ENCODE data around the gene ZNF608. TPM values are rescaled to one million over a fixed set of nuclear protein-coding genes. Genes with fewer than 3 reads are reported as not detected.

The ZNF608 gene
- total RNA-seq, 1 experiment from 2014 or later: 17.5 TPM

DNA sequence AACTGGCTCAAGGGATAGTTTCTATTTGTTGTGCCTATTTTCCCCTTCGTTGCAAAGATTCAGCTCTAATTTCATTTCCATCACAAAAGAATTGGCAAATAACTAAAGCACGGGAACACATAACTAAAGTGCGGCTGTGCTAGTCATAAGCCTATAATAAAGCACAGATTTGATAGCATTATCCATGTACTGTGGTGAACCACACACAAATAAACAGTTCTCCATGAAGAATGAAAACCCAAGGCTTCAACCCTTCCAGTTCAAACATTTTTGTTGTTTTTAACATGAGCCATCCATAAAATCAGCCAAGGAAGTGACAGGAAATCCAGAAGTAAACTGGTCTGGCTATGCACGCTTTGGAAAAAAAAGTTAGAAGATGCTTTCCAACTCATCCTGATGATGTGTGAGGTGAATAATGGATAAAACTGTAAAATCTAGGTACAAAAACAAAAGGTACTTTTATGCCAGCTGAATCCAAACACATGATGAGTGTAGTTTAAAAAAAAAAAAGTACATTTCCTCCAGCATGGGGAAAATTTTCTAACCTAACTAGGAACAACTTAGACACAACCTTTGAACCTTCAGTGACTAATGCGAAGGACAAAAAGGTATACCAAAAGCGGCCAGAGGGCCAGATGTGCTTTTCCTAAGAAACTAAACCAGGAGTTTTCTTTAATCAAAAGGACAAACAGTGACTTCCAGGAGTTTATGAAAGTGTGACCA is 10.2 kb downstream of the ZNF608 start:
- H3K4me1 Mint-ChIP-seq (ENCODE audit: low read depth, unreplicated experiment): peaks cover 63% of the 10 kb centered on the region
- H3K36me3 Mint-ChIP-seq (ENCODE audit: insufficient read depth, unreplicated experiment): no peaks in the 10 kb centered on the region
- H3K4me1 ChIP-seq: peaks cover 66% of the 10 kb centered on the region
- CTCF ChIA-PET: no interaction called here
- intact Hi-C loops (cut with micrococcal nuclease; ENCODE audit: unreplicated experiment): no loop called here
- BruUV-seq (replicated peaks): no TSS peak
- no peaks in the 10 kb centered on the region for H3K27me3 ChIP-seq (replicated peaks; ENCODE audit: control insufficient read depth, insufficient read depth, low read length)
- H3K27me3 Mint-ChIP-seq (ENCODE audit: insufficient read depth, unreplicated experiment): no peaks in the 10 kb centered on the region
- H3K4me3 ChIP-seq (ENCODE audit: low read depth, low read length): no peak overlapping the region
- peak overlapping the region; percentile 60 for H3K4me3 Mint-ChIP-seq (ENCODE audit: unreplicated experiment)
- H3K9me3 Mint-ChIP-seq (ENCODE audit: unreplicated experiment): no peaks in the 10 kb centered on the region
- H3K9me3 ChIP-seq: no peaks in the 10 kb centered on the region
- POLR2A ChIA-PET: interaction anchor here (1.5 kb wide), 1 partner anchor 12 kb away, joined by 4 read pairs; no protein-coding TSS in a partner anchor
- peak overlapping the region; percentile 78 for H3K27ac Mint-ChIP-seq (ENCODE audit: unreplicated experiment)
- no peaks in the 10 kb centered on the region for H3K36me3 ChIP-seq (ENCODE audit: control insufficient read depth, insufficient read depth, low read length)
- TF ChIP-seq CTCF (IDR thresholded peaks at IDR 0.05; ENCODE audit: insufficient read depth in 1 of 2, low read depth in 1 of 2, low read length in 1 of 2, severe bottlenecking in 1 of 2, unreplicated experiment in 1 of 2): no peak
- DNase-seq: no peak

DNA sequence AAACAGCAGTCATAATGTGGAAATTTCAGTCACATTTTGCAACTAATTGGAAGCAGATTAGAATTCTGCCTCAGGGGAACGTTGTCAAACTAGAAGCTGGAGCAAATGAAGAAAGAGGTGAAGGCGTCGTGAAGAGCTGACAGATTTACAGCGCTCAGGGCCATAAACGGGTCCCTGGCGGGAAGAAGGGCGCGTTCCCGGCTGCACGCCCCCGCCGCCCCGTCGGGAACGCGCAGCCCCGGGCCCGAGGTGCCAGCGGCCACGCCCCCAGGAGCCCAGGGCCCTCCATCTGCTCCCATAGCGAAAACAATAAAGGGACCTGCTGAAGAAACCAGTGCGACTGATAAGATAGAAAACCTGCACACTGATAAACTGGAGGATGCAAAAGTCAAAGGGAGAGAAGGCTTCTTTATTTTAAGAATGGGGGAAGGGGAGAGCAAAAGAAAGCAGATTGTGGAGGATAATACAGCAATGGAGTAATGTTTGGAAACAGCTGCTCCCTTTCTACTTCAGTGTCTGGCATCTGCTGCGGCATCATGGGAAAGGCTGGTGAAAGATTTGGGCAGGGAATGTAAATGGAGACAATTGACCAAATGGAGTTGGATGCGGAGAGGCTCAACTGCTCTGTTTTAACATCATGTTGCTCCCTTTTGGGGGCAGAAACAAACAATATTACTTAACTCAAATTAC is 11.1 kb downstream of the ZNF608 start:
- no TSS peak for BruUV-seq (replicated peaks)
- Mint-ChIP-seq H3K27me3 (ENCODE audit: insufficient read depth, unreplicated experiment) (no peaks in the 10 kb centered on the region), H3K9me3 (ENCODE audit: unreplicated experiment) (no peaks in the 10 kb centered on the region), H3K4me3 (ENCODE audit: unreplicated experiment) (peak overlapping the region; percentile 60), H3K27ac (ENCODE audit: unreplicated experiment) (peak overlapping the region; percentile 78), H3K36me3 (ENCODE audit: insufficient read depth, unreplicated experiment) (no peaks in the 10 kb centered on the region), H3K4me1 (ENCODE audit: low read depth, unreplicated experiment) (peaks cover 63% of the 10 kb centered on the region)
- POLR2A ChIA-PET: interaction anchor here (1.5 kb wide), 1 partner anchor 13 kb away, joined by 4 read pairs; no protein-coding TSS in a partner anchor
- Histone ChIP-seq H3K9me3 (no peaks in the 10 kb centered on the region), H3K27me3 (replicated peaks; ENCODE audit: control insufficient read depth, insufficient read depth, low read length) (no peaks in the 10 kb centered on the region), H3K36me3 (ENCODE audit: control insufficient read depth, insufficient read depth, low read length) (no peaks in the 10 kb centered on the region), H3K4me3 (ENCODE audit: low read depth, low read length) (no peak overlapping the region), H3K4me1 (peaks cover 65% of the 10 kb centered on the region)
- no peak for TF ChIP-seq CTCF (IDR thresholded peaks at IDR 0.05; ENCODE audit: insufficient read depth in 1 of 2, low read depth in 1 of 2, low read length in 1 of 2, severe bottlenecking in 1 of 2, unreplicated experiment in 1 of 2)
- intact Hi-C loops (cut with micrococcal nuclease; ENCODE audit: unreplicated experiment): no loop called here
- CTCF ChIA-PET: interaction anchor here (0.6 kb wide), 1 partner anchor 152 kb away, joined by 4 read pairs; no protein-coding TSS in a partner anchor
- peak; percentile 82 to 83 for DNase-seq

DNA sequence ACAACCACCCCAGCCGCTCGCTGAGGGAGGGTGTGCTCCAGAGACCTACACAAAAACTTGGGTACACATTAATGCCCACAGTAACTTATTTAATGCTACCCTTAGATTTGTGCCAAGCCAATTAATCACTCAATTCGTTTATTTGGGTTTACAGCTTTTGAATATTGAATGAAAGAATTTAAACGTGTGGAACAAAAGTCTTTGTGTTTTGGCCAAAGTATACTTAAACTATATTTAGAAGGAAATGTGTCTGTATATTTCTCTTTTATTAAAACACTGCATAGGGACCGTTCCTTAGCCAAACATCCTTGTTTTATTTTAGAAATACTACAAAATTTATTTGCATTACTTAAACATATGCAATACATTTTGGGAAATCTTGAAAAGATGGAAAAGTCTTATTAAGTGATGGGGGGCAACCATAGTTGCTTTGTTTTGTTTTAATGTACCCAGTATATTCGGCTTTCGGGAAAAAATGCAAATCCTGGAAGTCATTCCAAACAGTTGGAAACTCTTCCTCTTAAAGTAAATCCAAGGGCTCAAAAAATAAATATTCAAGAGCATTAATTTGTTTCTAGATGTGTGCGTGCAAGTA is 11.8 kb downstream of the ZNF608 start:
- no peak for DNase-seq
- intact Hi-C loops (cut with micrococcal nuclease; ENCODE audit: unreplicated experiment): no loop called here
- ChIA-PET POLR2A (interaction anchor here (1.5 kb wide), 1 partner anchor 14 kb away, joined by 4 read pairs; no protein-coding TSS in a partner anchor), CTCF (interaction anchor here (0.6 kb wide), 1 partner anchor 152 kb away, joined by 4 read pairs; no protein-coding TSS in a partner anchor)
- no peaks in the 10 kb centered on the region for H3K9me3 Mint-ChIP-seq (ENCODE audit: unreplicated experiment)
- H3K4me1 Mint-ChIP-seq (ENCODE audit: low read depth, unreplicated experiment): peaks cover 57% of the 10 kb centered on the region
- Histone ChIP-seq H3K27me3 (replicated peaks; ENCODE audit: control insufficient read depth, insufficient read depth, low read length) (no peaks in the 10 kb centered on the region), H3K4me3 (ENCODE audit: low read depth, low read length) (no peak overlapping the region), H3K9me3 (no peaks in the 10 kb centered on the region), H3K36me3 (ENCODE audit: control insufficient read depth, insufficient read depth, low read length) (no peaks in the 10 kb centered on the region), H3K4me1 (peaks cover 62% of the 10 kb centered on the region)
- H3K27ac Mint-ChIP-seq (ENCODE audit: unreplicated experiment): peak overlapping the region; percentile 78
- BruUV-seq (replicated peaks): no TSS peak
- peak overlapping the region; percentile 60 for H3K4me3 Mint-ChIP-seq (ENCODE audit: unreplicated experiment)
- H3K36me3 Mint-ChIP-seq (ENCODE audit: insufficient read depth, unreplicated experiment): no peaks in the 10 kb centered on the region
- H3K27me3 Mint-ChIP-seq (ENCODE audit: insufficient read depth, unreplicated experiment): no peaks in the 10 kb centered on the region
- TF ChIP-seq CTCF (IDR thresholded peaks at IDR 0.05; ENCODE audit: insufficient read depth in 1 of 2, low read depth in 1 of 2, low read length in 1 of 2, severe bottlenecking in 1 of 2, unreplicated experiment in 1 of 2): no peak
